Parietal lobe (tissue), 2 donors: ENCODE measurements around the gene AUNIP. TPM values are rescaled to one million over a fixed set of nuclear protein-coding genes. Genes with fewer than 3 reads are reported as not detected.

ENCODE experiments used
- small RNA-seq: library from RNA; depleted of rRNA; stranded (forward); fragments of <200 nt; gene quantifications from one replicate; pipeline ENCODE3, GENCODE V24; 2014; ENCODE audit warnings: low replicate concordance
- total RNA-seq: library from RNA; depleted of rRNA; stranded (reverse); fragments of >200 nt; gene quantifications from one replicate; pipeline ENCODE4 v1.2.3, GENCODE V29; 2014

AUNIP gene, protein sequence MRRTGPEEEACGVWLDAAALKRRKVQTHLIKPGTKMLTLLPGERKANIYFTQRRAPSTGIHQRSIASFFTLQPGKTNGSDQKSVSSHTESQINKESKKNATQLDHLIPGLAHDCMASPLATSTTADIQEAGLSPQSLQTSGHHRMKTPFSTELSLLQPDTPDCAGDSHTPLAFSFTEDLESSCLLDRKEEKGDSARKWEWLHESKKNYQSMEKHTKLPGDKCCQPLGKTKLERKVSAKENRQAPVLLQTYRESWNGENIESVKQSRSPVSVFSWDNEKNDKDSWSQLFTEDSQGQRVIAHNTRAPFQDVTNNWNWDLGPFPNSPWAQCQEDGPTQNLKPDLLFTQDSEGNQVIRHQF
- 1.3 TPM for total RNA-seq

DNA sequence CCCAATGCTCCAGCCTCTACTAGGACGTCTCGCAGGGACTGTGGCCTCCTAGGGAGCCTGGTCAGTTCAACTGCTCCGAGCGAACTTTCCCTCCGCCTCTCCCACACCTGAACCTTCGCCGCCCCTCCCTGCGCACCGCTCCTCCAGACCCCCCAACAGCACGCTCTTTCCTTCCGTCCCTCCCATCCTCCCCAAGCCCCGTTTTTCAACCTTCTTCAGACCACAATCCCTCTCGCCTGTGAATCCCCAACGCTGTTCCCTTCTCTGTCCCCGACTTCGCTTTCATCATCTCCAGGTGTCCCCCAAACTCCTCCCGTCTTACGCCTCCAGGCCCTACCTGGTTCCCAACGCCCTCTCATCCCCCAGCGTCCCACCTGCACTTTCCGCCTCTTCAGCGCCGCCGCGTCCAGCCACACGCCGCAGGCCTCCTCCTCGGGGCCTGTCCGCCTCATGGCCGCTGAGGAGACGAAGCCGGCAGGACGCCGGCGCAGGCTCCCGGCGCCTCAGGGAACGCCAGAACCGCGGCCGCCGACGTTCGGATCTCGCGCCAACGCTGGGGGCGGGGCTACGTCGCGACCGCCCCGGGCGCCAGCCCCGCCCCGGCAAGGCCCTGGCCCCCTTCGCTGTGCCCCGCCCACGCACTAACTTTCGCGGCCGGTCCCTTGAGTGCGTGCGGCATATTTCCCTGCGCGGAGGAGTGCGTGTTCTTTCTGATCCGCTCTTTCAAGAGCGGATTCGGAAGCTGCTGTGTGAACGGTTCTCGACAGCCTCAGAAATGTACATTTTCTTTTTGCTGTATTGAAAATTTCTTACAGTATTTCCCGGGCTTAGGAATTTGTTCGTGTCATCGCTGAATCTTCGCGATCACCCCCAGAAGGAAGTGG, at the start of gene AUNIP:
AUNIP (minus strand) TSS at position 552 of the 884 bp plus-strand sequence; CDS start at position 452, 100 bp downstream.

DNA sequence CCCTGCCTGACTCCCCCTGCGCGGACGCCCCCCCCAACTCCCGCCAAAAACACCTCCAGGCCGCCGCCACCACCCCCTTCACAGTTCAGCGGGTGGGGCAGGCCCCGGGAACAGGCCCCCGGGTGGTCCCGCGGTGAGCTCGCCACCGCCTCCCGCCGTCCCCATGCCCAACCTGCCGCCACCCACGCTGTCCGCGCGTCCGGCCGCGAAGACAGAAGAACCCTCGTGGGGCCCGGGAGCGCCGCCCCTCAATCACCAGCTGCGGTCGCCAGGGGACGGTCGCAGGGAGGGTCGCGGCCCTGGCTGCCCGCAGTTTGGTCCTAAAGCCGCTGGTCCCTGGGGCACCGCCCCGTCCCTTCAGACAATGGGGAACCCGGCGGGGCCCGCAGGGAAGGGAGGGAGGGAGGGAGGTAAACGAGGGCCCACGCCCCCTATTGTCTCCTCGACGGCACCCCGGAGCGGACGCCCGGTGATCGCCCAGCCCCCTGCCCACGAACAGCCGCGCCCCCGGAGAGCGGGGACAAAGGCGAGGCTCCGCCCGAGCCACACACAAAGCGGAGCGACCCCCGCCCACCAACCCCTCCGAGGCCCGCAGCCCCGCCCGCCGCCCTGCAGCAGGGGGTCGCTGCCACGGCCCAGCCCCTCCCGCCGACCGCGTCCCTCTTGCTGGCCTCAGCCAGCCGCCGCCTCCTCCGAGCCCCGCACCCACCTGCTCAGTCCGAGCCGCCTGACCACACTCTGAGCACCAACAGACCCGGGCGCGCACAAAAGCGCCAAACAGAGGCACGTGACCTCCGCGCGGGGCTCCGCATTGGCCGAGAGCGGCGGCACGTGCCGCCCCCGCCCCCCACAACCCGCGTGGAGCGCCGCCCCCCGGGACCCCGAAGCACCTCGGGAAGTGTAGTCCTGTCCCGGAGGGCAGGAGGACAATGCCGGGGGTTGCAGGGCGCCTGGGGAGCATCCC, 46.7 kb upstream of the AUNIP start, which contains the start of gene STMN1:
STMN1 (minus strand) TSS at position 740 of the 964 bp plus-strand sequence. CDS start 1,743 bp downstream, outside the sequence.

DNA sequence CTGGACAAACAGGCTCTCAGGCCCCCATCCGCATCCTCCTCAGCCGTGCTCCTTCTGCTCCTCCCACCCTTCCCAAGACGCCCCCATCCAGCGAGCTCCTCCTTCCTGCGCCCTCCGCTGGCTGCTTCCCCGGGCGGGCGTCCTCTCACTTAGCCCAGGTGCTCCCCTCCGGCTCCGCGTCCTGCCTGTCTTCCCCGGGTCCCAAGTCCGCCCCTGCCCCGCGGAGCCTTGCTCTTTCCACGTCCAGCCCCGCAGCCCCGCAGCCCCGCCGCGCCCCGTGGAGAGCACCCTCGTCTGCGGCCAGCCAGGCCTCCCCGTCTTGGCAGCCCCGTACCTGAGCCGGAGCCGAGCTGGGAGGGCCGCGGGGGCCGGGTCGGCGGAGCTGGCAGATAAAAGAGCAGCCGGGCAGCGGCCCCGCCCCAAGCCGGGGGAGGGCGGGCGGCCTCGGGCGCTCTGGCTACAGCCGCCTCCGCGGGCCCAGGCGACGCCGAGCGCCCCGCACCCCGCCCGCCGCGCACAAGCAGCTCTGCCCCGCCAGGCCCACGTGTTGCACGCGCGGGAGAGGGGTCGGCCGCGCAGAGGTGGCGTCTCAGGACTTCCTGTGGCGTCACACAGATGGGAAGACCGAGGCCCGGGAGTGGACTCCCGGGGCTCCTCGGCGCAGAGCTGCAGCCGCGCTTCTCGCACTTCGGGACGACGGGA, 16.0 kb upstream of the AUNIP start, which contains the start of gene PAQR7:
PAQR7 (minus strand) TSS at position 555 of the 702 bp plus-strand sequence. CDS start 11,869 bp downstream, outside the sequence.

DNA sequence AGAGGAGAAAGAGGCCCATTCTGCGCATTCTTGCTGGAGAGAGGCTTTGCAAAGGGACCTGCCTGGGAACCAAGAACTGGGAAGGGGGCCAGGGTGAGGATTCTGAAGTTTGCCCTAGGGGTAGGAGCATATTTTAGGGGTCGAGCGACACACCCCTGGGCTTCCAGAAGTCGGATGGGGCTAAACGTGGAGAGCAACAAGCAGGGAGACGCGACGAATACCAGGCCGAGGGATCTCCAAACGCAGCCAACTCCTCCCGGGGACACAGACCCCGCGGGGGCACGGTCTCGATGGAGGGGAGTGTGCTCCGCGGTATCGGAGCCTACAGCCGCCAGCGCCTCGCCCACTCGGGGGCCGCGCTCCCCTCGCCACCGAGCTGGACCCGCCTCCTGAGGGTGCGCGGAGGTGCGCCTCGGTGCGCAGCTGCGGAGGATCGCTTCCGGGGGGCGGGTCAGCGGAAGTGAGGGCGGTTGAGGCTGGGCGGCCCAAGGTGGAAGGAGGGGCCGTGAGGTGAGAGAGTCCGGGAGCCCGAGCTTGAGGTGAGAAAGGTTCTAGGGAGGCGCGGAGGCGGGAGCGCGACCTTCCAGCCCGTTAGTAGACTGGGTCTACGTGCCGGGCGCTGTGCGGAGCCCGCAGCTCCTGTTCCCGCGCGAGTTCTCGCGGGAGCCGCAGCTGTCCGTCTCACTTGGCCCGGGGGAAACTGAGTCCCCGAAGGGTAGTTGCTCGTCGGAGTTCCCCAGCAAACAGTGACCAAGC, 39.6 kb downstream of the AUNIP start, which contains the start of gene MTFR1L:
MTFR1L (plus strand) TSS at position 464 of the 756 bp plus-strand sequence. CDS start 3,151 bp downstream, outside the sequence.

DNA sequence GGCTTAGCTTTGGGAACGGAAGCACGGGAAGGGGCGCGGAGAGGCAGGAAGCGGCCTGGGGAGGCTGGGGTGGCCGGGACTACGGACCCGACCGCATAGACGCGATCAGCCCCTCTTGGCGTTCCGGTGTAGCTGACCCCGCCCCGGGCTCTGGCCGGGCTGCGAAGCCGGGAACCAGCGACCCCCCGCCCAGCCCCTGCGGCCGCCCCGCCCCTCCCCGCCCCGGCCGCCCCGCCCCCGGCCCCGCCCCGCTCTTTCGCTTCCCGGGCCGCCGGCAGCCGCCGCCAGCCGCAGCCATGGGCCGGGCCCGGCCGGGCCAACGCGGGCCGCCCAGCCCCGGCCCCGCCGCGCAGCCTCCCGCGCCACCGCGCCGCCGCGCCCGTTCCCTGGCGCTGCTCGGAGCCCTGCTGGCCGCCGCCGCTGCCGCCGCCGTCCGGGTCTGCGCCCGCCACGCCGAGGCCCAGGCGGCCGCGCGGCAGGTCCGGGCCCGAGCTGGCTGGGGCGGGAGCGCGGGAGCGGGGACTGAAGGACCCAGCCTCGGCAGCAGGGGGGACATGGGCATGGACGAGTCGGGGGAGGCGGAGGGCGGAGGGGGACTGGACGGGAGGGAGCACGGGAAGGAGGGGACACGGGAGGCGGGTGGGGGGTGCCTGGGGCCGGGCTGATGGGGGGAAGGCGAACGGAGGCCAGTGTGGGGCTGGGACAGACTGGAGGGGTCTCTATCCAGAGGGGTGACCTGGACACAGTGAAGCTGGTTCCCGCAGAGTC, 59.1 kb downstream of the AUNIP start, which contains the start of gene SELENON:
SELENON (plus strand) TSS at position 259 of the 768 bp plus-strand sequence; CDS start at position 297, 38 bp downstream.

Small RNA genes within 50 kb of the gene (small RNA-seq; reads per million reads assigned to genes)
- gene AL033528.1, result not detected
- not detected for gene RF00019
- not detected for gene SNRPFP2

Other genes starting within 250 kb of the AUNIP start
- gene MAN1C1, start 242.7 kb downstream of the AUNIP start, total RNA-seq, result 14.7 TPM
- 20.7 TPM for gene SELENON, start 59.3 kb downstream of the AUNIP start, total RNA-seq
- gene MTFR1L, start 39.5 kb downstream of the AUNIP start, total RNA-seq, result 44.4 TPM
- gene PAQR7, start 16.3 kb upstream of the AUNIP start, total RNA-seq, result 6.6 TPM
- 872 TPM for gene STMN1, start 47.0 kb upstream of the AUNIP start, total RNA-seq
- gene PAFAH2, start 138.6 kb upstream of the AUNIP start, total RNA-seq, result 5.6 TPM
- gene EXTL1, start 162.3 kb upstream of the AUNIP start, total RNA-seq, result 2.2 TPM
- gene SLC30A2, start 186.7 kb upstream of the AUNIP start, total RNA-seq, result not detected
- gene TRIM63, start 208.2 kb upstream of the AUNIP start, total RNA-seq, result not detected